ENCODE data around the gene DLST.

Gene DLST

DNA sequence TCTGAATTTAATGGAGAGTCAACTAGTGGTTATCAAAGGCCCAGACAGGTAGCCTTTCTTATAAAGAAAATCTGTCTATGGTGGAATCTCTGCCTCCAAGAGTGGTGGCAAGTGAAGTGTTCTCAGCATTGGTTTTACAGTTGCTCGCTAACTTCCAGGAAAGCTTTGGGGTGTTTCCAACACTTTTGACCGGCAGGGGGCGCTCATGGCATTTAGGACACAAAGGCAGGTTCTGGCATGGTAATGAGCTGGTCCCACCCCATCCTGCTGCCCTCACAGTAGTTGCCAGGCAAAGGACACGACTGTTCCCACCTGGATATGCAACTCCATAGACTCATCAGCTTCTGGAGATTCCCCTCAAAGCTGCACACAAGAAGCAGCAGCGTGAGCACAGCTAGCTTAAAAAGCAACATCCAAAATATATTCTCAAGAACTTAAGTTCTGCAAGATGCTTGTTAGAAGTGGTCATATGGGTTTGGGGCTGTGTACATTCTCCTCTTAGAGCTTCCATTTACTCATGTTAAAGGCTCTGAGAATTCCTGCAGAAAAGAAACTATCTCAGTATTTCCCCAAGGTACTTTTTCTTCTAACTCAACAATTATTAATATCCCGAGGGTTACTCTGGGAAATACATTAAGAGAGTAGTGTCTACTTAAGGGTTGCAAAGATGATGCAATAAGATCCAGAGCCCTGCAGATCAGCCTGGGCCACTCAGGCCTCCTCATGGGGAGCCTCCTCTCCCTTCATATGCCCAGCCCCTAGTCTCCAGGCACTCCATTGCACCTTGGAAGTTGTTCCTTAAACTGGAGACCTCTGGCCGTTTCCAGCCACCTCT is 20.6 kb upstream of the DLST start (continued):
- TF ChIP-seq ZNF660 (tag by site-specific recombination; IDR thresholded peaks at IDR 0.05), result peak; percentile 60; the same call in 1 of the 2 replicates
- peak; percentile 91 for TF ChIP-seq ZNF600 (tag by site-specific recombination; IDR thresholded peaks at IDR 0.05)
- TF ChIP-seq, protein P1, sequence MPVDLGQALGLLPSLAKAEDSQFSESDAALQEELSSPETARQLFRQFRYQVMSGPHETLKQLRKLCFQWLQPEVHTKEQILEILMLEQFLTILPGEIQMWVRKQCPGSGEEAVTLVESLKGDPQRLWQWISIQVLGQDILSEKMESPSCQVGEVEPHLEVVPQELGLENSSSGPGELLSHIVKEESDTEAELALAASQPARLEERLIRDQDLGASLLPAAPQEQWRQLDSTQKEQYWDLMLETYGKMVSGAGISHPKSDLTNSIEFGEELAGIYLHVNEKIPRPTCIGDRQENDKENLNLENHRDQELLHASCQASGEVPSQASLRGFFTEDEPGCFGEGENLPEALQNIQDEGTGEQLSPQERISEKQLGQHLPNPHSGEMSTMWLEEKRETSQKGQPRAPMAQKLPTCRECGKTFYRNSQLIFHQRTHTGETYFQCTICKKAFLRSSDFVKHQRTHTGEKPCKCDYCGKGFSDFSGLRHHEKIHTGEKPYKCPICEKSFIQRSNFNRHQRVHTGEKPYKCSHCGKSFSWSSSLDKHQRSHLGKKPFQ (tag by site-specific recombination; IDR thresholded peaks at IDR 0.05), result 0 out of 2 replicates have a peak, but pooled peaks have one; percentile 38
- no peak for TF ChIP-seq ZNF248 (tag by site-specific recombination; IDR thresholded peaks at IDR 0.05)
- TF ChIP-seq, protein P2, sequence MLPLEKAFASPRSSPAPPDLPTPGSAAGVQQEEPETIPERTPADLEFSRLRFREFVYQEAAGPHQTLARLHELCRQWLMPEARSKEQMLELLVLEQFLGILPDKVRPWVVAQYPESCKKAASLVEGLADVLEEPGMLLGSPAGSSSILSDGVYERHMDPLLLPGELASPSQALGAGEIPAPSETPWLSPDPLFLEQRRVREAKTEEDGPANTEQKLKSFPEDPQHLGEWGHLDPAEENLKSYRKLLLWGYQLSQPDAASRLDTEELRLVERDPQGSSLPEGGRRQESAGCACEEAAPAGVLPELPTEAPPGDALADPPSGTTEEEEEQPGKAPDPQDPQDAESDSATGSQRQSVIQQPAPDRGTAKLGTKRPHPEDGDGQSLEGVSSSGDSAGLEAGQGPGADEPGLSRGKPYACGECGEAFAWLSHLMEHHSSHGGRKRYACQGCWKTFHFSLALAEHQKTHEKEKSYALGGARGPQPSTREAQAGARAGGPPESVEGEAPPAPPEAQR (tag by site-specific recombination; IDR thresholded peaks at IDR 0.05), result no peak
- TF ChIP-seq, protein P3, sequence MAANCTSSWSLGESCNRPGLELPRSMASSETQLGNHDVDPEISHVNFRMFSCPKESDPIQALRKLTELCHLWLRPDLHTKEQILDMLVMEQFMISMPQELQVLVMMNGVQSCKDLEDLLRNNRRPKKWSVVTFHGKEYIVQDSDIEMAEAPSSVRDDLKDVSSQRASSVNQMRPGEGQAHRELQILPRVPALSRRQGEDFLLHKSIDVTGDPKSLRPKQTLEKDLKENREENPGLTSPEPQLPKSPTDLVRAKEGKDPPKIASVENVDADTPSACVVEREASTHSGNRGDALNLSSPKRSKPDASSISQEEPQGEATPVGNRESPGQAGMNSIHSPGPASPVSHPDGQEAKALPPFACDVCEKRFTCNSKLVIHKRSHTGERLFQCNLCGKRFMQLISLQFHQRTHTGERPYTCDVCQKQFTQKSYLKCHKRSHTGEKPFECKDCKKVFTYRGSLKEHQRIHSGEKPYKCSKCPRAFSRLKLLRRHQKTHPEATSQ (tag by site-specific recombination; IDR thresholded peaks at IDR 0.05), result no peak
- TF ChIP-seq, protein P4, sequence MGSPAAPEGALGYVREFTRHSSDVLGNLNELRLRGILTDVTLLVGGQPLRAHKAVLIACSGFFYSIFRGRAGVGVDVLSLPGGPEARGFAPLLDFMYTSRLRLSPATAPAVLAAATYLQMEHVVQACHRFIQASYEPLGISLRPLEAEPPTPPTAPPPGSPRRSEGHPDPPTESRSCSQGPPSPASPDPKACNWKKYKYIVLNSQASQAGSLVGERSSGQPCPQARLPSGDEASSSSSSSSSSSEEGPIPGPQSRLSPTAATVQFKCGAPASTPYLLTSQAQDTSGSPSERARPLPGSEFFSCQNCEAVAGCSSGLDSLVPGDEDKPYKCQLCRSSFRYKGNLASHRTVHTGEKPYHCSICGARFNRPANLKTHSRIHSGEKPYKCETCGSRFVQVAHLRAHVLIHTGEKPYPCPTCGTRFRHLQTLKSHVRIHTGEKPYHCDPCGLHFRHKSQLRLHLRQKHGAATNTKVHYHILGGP (tag by site-specific recombination; IDR thresholded peaks at IDR 0.05), result no peak

- H3K36me3 ChIP-seq (ENCODE audit: control insufficient read depth in 2 of 2, insufficient read depth in 1 of 2, low read length in 2 of 2), result no peaks in the 10 kb centered on the region
- no peak overlapping the region for H3K4me3 ChIP-seq (ENCODE audit: low read depth, low read length)
- H3K4me1 ChIP-seq (ENCODE audit: control insufficient read depth, insufficient read depth, low read length), result no peaks in the 10 kb centered on the region
- H3K27ac ChIP-seq (ENCODE audit: extremely low read depth, low read depth, low read length), result no peak overlapping the region
- TF ChIP-seq ZNF544 (tag by site-specific recombination; IDR thresholded peaks at IDR 0.05), result no peak
- TF ChIP-seq ZNF664 (tag by site-specific recombination; IDR thresholded peaks at IDR 0.05), result no peak
- TF ChIP-seq ZFP69B (tag by site-specific recombination; IDR thresholded peaks at IDR 0.05), result no peak
- no peak for TF ChIP-seq ZNF121 (tag by site-specific recombination; IDR thresholded peaks at IDR 0.05)
- TF ChIP-seq ZNF558 (tag by site-specific recombination; IDR thresholded peaks at IDR 0.05), result no peak
- no peak for TF ChIP-seq ZNF585B (tag by site-specific recombination; IDR thresholded peaks at IDR 0.05)
- TF ChIP-seq, protein P5, sequence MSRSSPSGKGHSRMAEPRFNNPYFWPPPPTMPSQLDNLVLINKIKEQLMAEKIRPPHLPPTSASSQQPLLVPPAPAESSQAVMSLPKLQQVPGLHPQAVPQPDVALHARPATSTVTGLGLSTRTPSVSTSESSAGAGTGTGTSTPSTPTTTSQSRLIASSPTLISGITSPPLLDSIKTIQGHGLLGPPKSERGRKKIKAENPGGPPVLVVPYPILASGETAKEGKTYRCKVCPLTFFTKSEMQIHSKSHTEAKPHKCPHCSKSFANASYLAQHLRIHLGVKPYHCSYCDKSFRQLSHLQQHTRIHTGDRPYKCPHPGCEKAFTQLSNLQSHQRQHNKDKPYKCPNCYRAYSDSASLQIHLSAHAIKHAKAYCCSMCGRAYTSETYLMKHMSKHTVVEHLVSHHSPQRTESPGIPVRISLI (tag by site-specific recombination; IDR thresholded peaks at IDR 0.05), result no peak
- no peak for TF ChIP-seq ZNF658 (tag by site-specific recombination; IDR thresholded peaks at IDR 0.05)
- no peak for TF ChIP-seq ZNF837 (tag by site-specific recombination; IDR thresholded peaks at IDR 0.05)
- no peak for TF ChIP-seq ZNF211 (tag by site-specific recombination; IDR thresholded peaks at IDR 0.05; ENCODE audit: low read depth)
- no peak for TF ChIP-seq PRDM4 (tag by site-specific recombination; IDR thresholded peaks at IDR 0.05)
- TF ChIP-seq ZNF843 (tag by site-specific recombination; IDR thresholded peaks at IDR 0.05), result no peak
- no peak for TF ChIP-seq KLF7 (tag by site-specific recombination; IDR thresholded peaks at IDR 0.05; ENCODE audit: borderline replicate concordance)
- TF ChIP-seq ZNF580 (tag by site-specific recombination; IDR thresholded peaks at IDR 0.05), result no peak
- ChIA-PET CTCF (interaction anchor here (0.6 to 10.8 kb wide), 21 partner anchors 10 to 442 kb away, joined by 3 to 195 read pairs (median 12); partner anchors contain the start of genes DLST and PROX2), POLR2A (interaction anchor here (1.2 kb wide), 1 partner anchor 45 kb away, joined by 9 read pairs; no protein-coding TSS in a partner anchor)
- H3K9me3 ChIP-seq (ENCODE audit: control insufficient read depth, insufficient read depth, low read depth, low read length), result no peaks in the 10 kb centered on the region
Observed at GRCh38 chr14:74861734-74862090, 20.0 kb upstream of the DLST start.
